K562 (cell line): ENCODE measurements around the gene HEXD. TPM values are rescaled to one million over a fixed set of nuclear protein-coding genes. Genes with fewer than 3 reads are reported as not detected.

ENCODE experiments used
- CBFB ChIP-seq: sonication (generic); formaldehyde crosslinking; IDR thresholded peaks from 2 replicates; pipeline ENCODE4 v1.4.0; 2020; ENCODE audit warnings: mild to moderate bottlenecking, missing genetic modification reagents
- NFE2L1 ChIP-seq: fragments of 450-650 bp; IDR thresholded peaks from 2 replicates; pipeline ENCODE4 v1.6.1; 2016; ENCODE audit warnings: missing genetic modification characterization, low read depth, mild to moderate bottlenecking, missing compliant biosample characterization, moderate library complexity, borderline replicate concordance
- PHF20 ChIP-seq: fragments of 450-650 bp; IDR thresholded peaks from 2 replicates; pipeline ENCODE4 v1.6.1; 2018; ENCODE audit not compliant: partially characterized antibody
- POLR2A ChIP-seq: fragments of 450-650 bp; conservative IDR thresholded peaks from 2 replicates; pipeline ENCODE4 v1.6.1; 2016
- TOE1 ChIP-seq, 2 experiments: fragments of 450-650 bp in 1 of 2; sonication (generic) in 1 of 2; formaldehyde crosslinking in 1 of 2; IDR thresholded peaks; 2 replicates each; pipeline versions ENCODE4 v1.7.1 to v1.8.0; 2016 to 2022; ENCODE audit warnings: borderline replicate concordance in 2 of 2, mild to moderate bottlenecking in 2 of 2, antibody characterized with exemption in 1 of 2, inconsistent platforms in 1 of 2, low read depth in 1 of 2, missing genetic modification reagents in 1 of 2, moderate library complexity in 1 of 2
- ZFP36 ChIP-seq: fragments of 150-350 bp; IDR thresholded peaks from 2 replicates; pipeline ENCODE4 v1.6.1; 2018; ENCODE audit warnings: low read length, low read depth; ENCODE audit not compliant: partially characterized antibody
- ZFX ChIP-seq: sonication (generic); formaldehyde crosslinking; IDR thresholded peaks from 2 replicates; pipeline ENCODE4 v1.8.0; 2022; ENCODE audit warnings: mild to moderate bottlenecking, missing genetic modification reagents, moderate library complexity
- ZNF778 ChIP-seq: fragments of 450-650 bp; formaldehyde crosslinking; IDR thresholded peaks from 2 replicates; pipeline ENCODE4 v1.4.0; 2020; ENCODE audit warnings: mild to moderate bottlenecking, moderate library complexity
- polyA plus RNA-seq, 8 experiments: library from polyadenylated mRNA; depleted of rRNA in 4 of 8; stranded (reverse) in 5 of 8; unstranded in 3 of 8; fragments of >200 nt; fragmentation: Nextera tagmentation in 2 of 8; fragmentation: Illumina TruSeq in 1 of 8; extraction: Ambion mirVana in 2 of 8; extraction: Trizol in 1 of 8; gene quantifications; 2 replicates each; pipeline versions ENCODE4 v1.2.1 to v1.2.3, GENCODE V29; 2011 to 2014; ENCODE audit warnings: inconsistent platforms in 1 of 8, missing spikeins in 1 of 8
- total RNA-seq, 7 experiments: library from RNA; depleted of rRNA in 6 of 7; stranded (reverse); fragments of >200 nt in 6 of 7; fragmentation: Illumina TruSeq in 2 of 7; extraction: Trizol in 2 of 7; gene quantifications; 2 replicates each; pipeline versions ENCODE4 v1.2.1 to v1.2.3, GENCODE V29; 2011 to 2021; ENCODE audit warnings: low replicate concordance in 1 of 7
- TF ChIP-seq, protein P1 (sequence below): sonication (generic); formaldehyde crosslinking; IDR thresholded peaks from 2 replicates; pipeline ENCODE4 v1.4.0; 2020; ENCODE audit warnings: mild to moderate bottlenecking, missing genetic modification reagents
- TF ChIP-seq, protein P2 (sequence below): fragments of 250-450 bp; sonication (Bioruptor Pico); IDR thresholded peaks from 2 replicates; pipeline ENCODE4 v1.8.0; 2022; ENCODE audit warnings: inconsistent platforms

Gene HEXD
- total and polyA plus RNA-seq, 9 of the 15 experiments (the other 6 are each of a cell fraction or from before 2014, with no cell fraction given): 1.0 to 25.3 (median 10.0) TPM

- TF ChIP-seq, protein P1, sequence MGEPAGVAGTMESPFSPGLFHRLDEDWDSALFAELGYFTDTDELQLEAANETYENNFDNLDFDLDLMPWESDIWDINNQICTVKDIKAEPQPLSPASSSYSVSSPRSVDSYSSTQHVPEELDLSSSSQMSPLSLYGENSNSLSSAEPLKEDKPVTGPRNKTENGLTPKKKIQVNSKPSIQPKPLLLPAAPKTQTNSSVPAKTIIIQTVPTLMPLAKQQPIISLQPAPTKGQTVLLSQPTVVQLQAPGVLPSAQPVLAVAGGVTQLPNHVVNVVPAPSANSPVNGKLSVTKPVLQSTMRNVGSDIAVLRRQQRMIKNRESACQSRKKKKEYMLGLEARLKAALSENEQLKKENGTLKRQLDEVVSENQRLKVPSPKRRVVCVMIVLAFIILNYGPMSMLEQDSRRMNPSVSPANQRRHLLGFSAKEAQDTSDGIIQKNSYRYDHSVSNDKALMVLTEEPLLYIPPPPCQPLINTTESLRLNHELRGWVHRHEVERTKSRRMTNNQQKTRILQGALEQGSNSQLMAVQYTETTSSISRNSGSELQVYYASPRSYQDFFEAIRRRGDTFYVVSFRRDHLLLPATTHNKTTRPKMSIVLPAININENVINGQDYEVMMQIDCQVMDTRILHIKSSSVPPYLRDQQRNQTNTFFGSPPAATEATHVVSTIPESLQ (CRISPR knock-in tag): no peak
- TF ChIP-seq POLR2A: no peak
- TF ChIP-seq NFE2L1 (tag): no peak
- no peak for TF ChIP-seq TOE1 (IDR thresholded peaks at IDR 0.05; ENCODE audit: borderline replicate concordance)
- TF ChIP-seq TOE1 (CRISPR knock-in tag; IDR thresholded peaks at IDR 0.05; ENCODE audit: borderline replicate concordance, low read depth): no peak
- TF ChIP-seq ZFP36: no peak
- TF ChIP-seq ZFX (CRISPR knock-in tag): no peak
- TF ChIP-seq, protein P2, sequence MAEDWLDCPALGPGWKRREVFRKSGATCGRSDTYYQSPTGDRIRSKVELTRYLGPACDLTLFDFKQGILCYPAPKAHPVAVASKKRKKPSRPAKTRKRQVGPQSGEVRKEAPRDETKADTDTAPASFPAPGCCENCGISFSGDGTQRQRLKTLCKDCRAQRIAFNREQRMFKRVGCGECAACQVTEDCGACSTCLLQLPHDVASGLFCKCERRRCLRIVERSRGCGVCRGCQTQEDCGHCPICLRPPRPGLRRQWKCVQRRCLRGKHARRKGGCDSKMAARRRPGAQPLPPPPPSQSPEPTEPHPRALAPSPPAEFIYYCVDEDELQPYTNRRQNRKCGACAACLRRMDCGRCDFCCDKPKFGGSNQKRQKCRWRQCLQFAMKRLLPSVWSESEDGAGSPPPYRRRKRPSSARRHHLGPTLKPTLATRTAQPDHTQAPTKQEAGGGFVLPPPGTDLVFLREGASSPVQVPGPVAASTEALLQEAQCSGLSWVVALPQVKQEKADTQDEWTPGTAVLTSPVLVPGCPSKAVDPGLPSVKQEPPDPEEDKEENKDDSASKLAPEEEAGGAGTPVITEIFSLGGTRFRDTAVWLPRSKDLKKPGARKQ (CRISPR knock-in tag): no peak
- no peak for TF ChIP-seq CBFB (CRISPR knock-in tag)
- TF ChIP-seq PHF20: no peak
- no peak for TF ChIP-seq ZNF778 (CRISPR knock-in tag)
Observed at GRCh38 chr17:82452162-82452561, 34.0 kb downstream of the HEXD start (continued).
